ENCODE results near the gene EP400.

The EP400 gene

DNA sequence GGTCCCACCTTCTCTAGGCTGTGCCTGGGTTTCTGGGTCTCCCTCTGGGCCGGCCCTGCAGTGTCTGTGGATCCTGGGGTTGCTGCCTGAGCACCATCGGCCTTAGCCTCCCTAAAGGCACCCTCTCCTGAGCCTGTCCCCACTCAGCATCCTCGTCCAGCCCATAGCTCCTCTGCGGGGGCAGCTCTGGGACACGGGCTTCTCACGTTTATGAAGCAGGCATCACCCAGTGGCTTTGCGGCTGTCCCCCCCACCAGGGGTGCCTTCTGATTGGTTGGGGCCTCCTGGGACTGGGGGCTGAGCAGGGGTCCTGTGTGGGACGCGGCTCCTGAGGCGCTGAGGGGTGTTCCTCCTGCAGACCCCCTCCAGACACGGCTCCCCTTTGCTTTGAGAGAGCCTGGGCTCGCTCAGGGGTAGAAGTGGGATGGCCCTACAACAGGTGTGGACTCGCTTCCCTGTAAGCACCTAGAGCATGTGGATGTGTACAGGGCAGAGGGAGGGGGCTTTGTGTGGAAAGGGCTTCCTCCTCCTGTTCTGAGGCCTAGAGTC, 44.6 kb upstream of the EP400 start:
- no peak for TF ChIP-seq POLR2A (IDR thresholded peaks at IDR 0.05; ENCODE audit: low read depth, low read length)
- FAIRE-seq, result no peak
- no peak for DNase-seq (ENCODE audit: insufficient read length, low spot score)

DNA sequence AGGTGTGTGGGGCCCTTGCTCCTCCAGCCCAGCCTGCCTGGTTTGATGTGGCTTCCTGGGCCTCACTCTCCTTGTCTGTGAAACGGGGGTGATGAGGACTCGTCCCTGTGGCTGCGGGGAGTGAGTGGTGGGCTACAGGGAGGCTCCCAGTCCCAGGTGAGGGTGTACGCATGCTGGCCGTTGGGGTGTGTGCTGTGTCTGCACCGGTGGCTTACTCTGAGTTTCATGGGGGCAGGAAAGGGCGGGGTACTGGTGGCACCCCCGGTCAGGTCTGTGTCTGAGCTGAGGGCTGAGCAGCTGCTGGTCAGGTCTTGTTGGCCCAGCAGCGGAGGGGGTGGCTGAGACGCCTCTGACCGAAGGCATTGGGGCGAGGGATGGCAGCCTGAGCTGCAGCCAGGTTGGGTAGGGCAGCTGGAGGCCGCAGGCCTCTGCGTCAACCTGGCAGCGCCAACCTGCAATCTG, 44.1 kb upstream of the EP400 start:
- DNase-seq (ENCODE audit: insufficient read length, low spot score) (no peak), FAIRE-seq (no peak)
- TF ChIP-seq POLR2A (IDR thresholded peaks at IDR 0.05; ENCODE audit: low read depth, low read length) (no peak), POLR2AphosphoS5 (IDR thresholded peaks at IDR 0.05; ENCODE audit: low read depth, low read length) (no peak), TAF1 (IDR thresholded peaks at IDR 0.05; ENCODE audit: low read depth, low read length) (no peak), POU2F2 (IDR thresholded peaks at IDR 0.05; ENCODE audit: low read depth, low read length) (no peak), PAX5 (IDR thresholded peaks at IDR 0.05; ENCODE audit: insufficient read depth, low read length, severe bottlenecking) (no peak), SPI1 (IDR thresholded peaks at IDR 0.05; ENCODE audit: low read depth, low read length) (no peak)

DNA sequence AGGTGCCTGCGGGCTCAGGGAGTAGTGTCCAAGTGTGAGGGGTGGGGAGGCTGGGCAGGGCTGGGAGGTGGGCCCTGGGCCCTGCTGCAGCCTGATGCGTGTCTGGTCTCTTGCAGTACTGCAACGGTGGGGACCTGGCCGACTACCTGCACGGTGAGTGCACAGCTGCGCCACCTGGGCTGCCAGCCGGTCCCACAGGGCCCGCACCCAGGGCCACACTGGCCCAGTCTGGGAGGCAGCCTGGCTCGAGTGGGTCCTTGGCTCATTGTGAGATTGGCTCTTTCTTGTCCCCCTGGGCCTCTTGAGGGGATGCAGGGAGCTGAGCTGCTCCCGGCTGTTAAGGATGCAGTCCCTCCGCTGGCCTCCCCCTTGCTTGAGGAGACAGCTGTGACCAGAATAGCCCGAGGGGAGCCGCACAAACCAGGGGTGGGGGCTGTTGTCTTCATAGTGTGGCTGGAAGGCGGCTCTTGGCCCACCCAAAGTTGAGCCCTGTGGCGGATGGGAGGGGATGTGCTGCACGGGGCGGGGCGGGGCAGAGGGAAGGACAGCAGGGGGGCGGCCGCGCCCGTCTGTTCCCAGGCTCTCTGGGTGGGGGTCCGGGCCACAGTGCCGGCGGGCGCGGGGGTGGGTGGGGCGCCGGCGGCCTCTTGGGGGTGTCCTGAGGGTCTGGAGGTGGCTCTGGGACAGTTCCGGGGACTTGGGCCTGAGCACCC, 42.2 kb upstream of the EP400 start:
- DNase-seq (ENCODE audit: insufficient read length, low spot score) (no peak), FAIRE-seq (no peak)
- TF ChIP-seq SPI1 (IDR thresholded peaks at IDR 0.05; ENCODE audit: low read depth, low read length) (no peak), PAX5 (IDR thresholded peaks at IDR 0.05; ENCODE audit: insufficient read depth, low read length, severe bottlenecking) (no peak), TAF1 (IDR thresholded peaks at IDR 0.05; ENCODE audit: low read depth, low read length) (no peak), POLR2A (IDR thresholded peaks at IDR 0.05; ENCODE audit: low read depth, low read length) (no peak), POU2F2 (IDR thresholded peaks at IDR 0.05; ENCODE audit: low read depth, low read length) (no peak), POLR2AphosphoS5 (IDR thresholded peaks at IDR 0.05; ENCODE audit: low read depth, low read length) (no peak)

DNA sequence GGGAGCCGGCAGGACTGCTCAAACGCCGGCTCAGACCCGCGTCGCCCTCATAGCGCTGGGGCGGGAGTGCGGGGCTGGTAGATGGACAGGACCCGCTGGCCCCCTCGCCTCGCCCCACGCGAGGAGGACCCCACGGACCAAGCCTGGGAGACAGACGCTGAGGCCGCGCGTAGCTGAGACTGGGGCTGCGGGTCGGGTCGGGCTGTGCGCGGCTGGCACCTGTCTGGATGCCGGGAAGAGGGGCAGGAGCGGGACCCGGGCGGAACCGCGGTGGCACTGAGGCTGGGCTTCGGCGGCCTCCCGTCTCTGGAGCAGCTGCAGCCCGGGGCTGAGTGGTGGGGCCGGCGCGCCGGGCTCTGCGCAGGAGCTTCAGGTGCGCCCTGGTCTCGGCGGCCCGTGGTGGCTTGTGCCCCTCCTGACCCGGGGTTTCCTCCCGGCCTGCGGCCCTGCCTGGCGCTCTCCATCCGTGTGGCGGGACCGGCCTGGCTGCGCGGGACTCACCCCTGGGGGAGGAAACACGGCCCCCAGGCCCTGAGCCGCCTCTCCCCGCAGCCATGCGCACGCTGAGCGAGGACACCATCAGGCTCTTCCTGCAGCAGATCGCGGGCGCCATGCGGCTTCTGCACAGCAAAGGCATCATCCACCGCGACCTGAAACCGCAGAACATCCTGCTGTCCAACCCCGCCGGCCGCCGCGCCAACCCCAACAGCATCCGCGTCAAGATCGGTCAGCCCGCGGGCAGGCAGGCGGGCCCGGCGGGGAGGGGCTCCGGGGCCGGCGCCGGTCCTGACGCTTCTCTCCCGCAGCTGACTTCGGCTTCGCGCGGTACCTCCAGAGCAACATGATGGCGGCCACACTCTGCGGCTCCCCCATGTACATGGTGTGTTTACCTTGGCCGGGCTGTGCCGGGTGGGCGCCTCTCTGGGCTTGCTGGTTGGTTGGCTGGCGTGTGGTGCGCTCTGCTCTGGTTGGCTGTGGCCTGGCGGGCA, 41.4 kb upstream of the EP400 start:
- TF ChIP-seq PAX5 (IDR thresholded peaks at IDR 0.05; ENCODE audit: insufficient read depth, low read length, severe bottlenecking) (no peak), POU2F2 (IDR thresholded peaks at IDR 0.05; ENCODE audit: low read depth, low read length) (no peak), SPI1 (IDR thresholded peaks at IDR 0.05; ENCODE audit: low read depth, low read length) (no peak), POLR2AphosphoS5 (IDR thresholded peaks at IDR 0.05; ENCODE audit: low read depth, low read length) (no peak), TAF1 (IDR thresholded peaks at IDR 0.05; ENCODE audit: low read depth, low read length) (no peak), POLR2A (IDR thresholded peaks at IDR 0.05; ENCODE audit: low read depth, low read length) (no peak)
- DNase-seq (ENCODE audit: insufficient read length, low spot score) (no peak), FAIRE-seq (no peak)

DNA sequence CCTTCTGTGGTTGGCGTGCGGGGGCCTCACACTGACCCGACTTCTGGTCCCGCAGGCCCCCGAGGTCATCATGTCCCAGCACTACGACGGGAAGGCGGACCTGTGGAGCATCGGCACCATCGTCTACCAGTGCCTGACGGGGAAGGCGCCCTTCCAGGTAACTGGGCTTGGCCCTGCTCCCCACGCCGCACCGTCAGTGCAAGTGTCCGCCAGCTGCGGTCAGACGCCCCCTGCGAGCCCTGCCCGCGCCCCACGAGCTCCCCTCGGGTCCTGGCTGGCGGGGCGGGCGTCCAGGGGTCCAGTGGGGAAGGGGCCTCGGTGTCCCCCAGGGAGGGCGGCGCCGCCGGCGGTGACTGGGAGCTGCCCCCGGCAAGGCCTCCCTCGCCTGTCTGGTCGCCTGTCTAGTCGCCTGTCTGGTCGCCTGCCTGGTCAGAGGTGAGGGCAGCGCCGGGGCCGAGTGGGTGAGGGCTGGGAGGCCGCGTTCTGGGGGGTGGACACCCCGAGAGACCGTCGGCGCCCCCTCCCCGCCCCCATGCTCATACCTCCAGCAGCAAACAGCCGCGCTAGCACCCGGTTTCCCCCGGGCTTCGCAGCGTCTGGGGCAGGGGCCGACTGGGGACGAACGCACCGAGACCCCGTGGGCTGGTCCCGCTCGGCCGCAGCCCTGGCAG, 40.5 kb upstream of the EP400 start:
- FAIRE-seq, result no peak
- TF ChIP-seq POLR2A (IDR thresholded peaks at IDR 0.05; ENCODE audit: low read depth, low read length) (no peak), POU2F2 (IDR thresholded peaks at IDR 0.05; ENCODE audit: low read depth, low read length) (no peak), POLR2AphosphoS5 (IDR thresholded peaks at IDR 0.05; ENCODE audit: low read depth, low read length) (no peak), SPI1 (IDR thresholded peaks at IDR 0.05; ENCODE audit: low read depth, low read length) (no peak), PAX5 (IDR thresholded peaks at IDR 0.05; ENCODE audit: insufficient read depth, low read length, severe bottlenecking) (no peak)
- DNase-seq (ENCODE audit: insufficient read length, low spot score), result no peak

DNA sequence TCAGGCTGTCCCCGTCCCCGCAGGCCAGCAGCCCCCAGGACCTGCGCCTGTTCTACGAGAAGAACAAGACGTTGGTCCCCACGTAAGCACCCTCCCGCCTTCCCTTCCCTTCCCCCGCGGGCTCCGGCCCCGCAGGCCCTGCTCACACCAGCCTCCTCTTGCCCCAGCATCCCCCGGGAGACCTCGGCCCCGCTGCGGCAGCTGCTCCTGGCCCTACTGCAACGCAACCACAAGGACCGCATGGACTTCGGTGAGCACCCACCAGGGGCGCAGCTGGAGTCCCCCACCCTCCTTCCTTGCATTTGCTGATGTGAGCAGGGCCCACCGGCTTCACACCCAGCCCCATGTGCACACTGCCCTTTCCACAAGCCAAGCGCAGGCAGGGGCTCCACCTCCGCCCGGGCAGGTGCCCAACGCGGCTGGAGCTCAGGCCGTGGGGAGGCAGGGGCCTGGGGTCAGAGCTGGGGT, 40.0 kb upstream of the EP400 start:
- DNase-seq (ENCODE audit: insufficient read length, low spot score), result no peak
- TF ChIP-seq PAX5 (IDR thresholded peaks at IDR 0.05; ENCODE audit: insufficient read depth, low read length, severe bottlenecking), result no peak
- no peak for TF ChIP-seq POLR2A (IDR thresholded peaks at IDR 0.05; ENCODE audit: low read depth, low read length)
- no peak for TF ChIP-seq SPI1 (IDR thresholded peaks at IDR 0.05; ENCODE audit: low read depth, low read length)
- TF ChIP-seq POLR2AphosphoS5 (IDR thresholded peaks at IDR 0.05; ENCODE audit: low read depth, low read length), result no peak
- no peak for TF ChIP-seq TAF1 (IDR thresholded peaks at IDR 0.05; ENCODE audit: low read depth, low read length)
- no peak for TF ChIP-seq POU2F2 (IDR thresholded peaks at IDR 0.05; ENCODE audit: low read depth, low read length)
- no peak for FAIRE-seq

DNA sequence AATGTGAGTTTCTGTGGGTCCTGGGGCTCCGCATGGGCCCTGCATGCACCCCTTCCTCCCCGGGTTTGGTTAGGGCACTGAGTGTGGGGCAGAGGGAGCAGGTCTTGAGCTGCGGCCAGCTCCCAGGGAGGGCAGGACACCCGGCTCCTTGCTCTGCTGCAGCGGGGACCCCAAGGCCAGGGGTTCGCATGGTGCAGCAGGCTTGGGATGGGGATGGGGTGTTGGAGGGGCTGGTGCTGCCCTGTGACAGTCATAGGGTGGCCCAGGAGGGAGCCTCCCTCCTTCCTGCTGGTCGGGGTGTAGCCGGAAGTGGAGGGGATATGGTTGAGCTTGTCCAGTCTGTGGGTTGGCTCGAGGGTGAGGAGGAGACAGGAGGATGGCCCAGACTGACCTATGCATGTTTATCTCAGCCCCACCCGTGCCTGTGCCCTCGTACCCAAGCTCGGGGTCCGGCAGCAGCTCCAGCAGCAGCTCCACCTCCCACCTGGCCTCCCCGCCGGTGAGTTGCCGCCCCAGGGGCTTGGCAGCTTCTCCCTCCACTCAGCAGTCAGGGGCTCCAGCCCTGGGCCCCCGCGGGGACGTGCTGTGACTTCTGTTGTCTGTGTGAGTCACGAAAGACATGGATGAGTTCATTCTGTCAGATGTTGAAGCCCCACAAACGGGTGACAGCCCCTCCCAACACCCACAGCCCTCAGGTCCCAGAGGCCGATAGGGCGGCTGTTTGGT, 39.3 kb upstream of the EP400 start:
- DNase-seq (ENCODE audit: insufficient read length, low spot score), result no peak
- TF ChIP-seq POLR2A (IDR thresholded peaks at IDR 0.05; ENCODE audit: low read depth, low read length) (no peak), POLR2AphosphoS5 (IDR thresholded peaks at IDR 0.05; ENCODE audit: low read depth, low read length) (no peak), SPI1 (IDR thresholded peaks at IDR 0.05; ENCODE audit: low read depth, low read length) (no peak), PAX5 (IDR thresholded peaks at IDR 0.05; ENCODE audit: insufficient read depth, low read length, severe bottlenecking) (no peak), TAF1 (IDR thresholded peaks at IDR 0.05; ENCODE audit: low read depth, low read length) (no peak), POU2F2 (IDR thresholded peaks at IDR 0.05; ENCODE audit: low read depth, low read length) (no peak)
- FAIRE-seq, result no peak

DNA sequence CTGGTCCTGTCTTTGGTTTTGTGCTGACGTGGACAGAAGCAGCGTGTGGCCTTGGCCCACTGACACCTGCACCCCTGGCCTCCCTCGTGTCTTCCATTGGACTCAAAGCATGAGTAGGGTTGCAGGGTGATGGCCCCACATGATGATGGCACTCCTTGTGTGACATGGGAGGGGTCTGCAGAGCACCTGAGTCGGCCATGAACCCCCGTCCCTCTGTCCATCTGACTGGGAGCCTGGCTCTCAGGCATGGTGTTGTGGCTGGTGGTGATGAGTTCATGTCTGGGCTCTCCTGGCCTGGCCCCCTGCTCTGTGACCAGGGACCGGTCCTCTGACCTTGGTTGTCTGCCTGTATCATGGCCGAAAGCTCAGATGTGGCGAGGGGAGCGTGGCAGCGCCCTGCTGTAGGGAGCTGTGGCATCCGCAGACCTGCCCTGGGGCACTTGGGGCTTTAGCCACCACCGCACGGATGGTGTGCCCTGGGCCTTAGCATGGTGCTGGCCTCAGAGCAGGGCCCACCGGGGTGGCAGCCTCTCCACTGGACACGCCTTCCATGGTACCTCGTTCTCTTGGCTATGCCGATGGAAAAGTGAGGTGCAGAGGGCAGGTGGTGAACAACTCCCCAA, 38.6 kb upstream of the EP400 start:
- no peak for TF ChIP-seq POLR2AphosphoS5 (IDR thresholded peaks at IDR 0.05; ENCODE audit: low read depth, low read length)
- TF ChIP-seq POU2F2 (IDR thresholded peaks at IDR 0.05; ENCODE audit: low read depth, low read length), result no peak
- no peak for TF ChIP-seq SPI1 (IDR thresholded peaks at IDR 0.05; ENCODE audit: low read depth, low read length)
- no peak for TF ChIP-seq PAX5 (IDR thresholded peaks at IDR 0.05; ENCODE audit: insufficient read depth, low read length, severe bottlenecking)
- TF ChIP-seq POLR2A (IDR thresholded peaks at IDR 0.05; ENCODE audit: low read depth, low read length), result no peak
- no peak for TF ChIP-seq TAF1 (IDR thresholded peaks at IDR 0.05; ENCODE audit: low read depth, low read length)
- FAIRE-seq (no peak), DNase-seq (ENCODE audit: insufficient read length, low spot score) (no peak)

Data from GM12891 (cell line).